Activated T-helper 2 cell treated with anti-CD3 and anti-CD28 coated beads, Interferon-gamma antibody, Interleukin-2, Interleukin-4, amounts not matched to agents 10 μg/mL and 5 μg/mL and 100 μg/mL, durations not matched to agents 14 hours and 24 hours and 36 hours (primary cell): ENCODE data around the gene RALGAPA1. TPM values are rescaled to one million over a fixed set of nuclear protein-coding genes. Genes with fewer than 3 reads are reported as not detected.
"Not testable (repeated sequence)": the region's sequence is repeated elsewhere in the genome, so short reads cannot be mapped to it uniquely, and the experiment has no call there.

Experiments
- DNase-seq: peaks from one replicate; pipeline ENCODE4 v3.0.0; 2021; ENCODE audit warnings: low spot score
- H3K27ac Mint-ChIP-seq: one replicate; pipeline ENCODE4 v1.8.0; 2021; ENCODE audit warnings: mixed read lengths
- H3K27me3 Mint-ChIP-seq: one replicate; pipeline ENCODE4 v1.8.0; 2021; ENCODE audit warnings: low read depth, mixed read lengths
- H3K36me3 Mint-ChIP-seq: one replicate; pipeline ENCODE4 v1.8.0; 2021; ENCODE audit warnings: low read depth, mixed read lengths
- H3K4me1 Mint-ChIP-seq: one replicate; pipeline ENCODE4 v1.8.0; 2021; ENCODE audit warnings: low read depth, mixed read lengths
- H3K4me3 Mint-ChIP-seq: one replicate; pipeline ENCODE4 v1.8.0; 2021; ENCODE audit warnings: low read depth, mild to moderate bottlenecking, moderate library complexity, mixed read lengths
- H3K9me3 Mint-ChIP-seq: one replicate; pipeline ENCODE4 v1.8.0; 2021; ENCODE audit warnings: mixed read lengths
- intact Hi-C: fragments of 100-400 bp; cut with micrococcal nuclease; formaldehyde crosslinking; loops from one replicate; pipeline ENCODE4 v1.15.1; 2023
- total RNA-seq: library from RNA; stranded (reverse); gene quantifications from 2 replicates; pipeline ENCODE4 v1.2.3, GENCODE V29; 2022

RALGAPA1 gene
- total RNA-seq, 1 donor from 2014 or later, result 34.7 TPM

DNA sequence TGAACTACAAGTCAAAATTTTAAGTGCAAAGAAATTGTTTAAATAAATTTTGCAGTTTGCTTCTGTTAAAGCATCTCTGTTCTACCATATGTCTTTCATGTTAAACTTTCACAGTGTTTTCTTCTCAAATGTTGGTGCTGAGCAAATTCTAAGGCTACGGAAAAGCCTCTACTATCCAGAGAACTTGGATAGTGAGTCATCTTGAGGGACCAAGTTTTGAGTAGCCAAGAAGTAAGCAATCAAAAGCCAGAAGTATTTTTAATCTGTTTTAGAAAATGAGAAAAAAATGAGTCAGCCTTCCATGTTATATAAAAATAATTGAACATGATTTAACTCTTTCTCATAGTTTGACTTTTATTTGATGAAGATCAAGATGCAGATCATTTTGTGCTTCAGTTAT is 20.4 kb upstream of the RALGAPA1 start:
- H3K27me3 Mint-ChIP-seq, result no peaks in the 10 kb centered on the region
- H3K4me1 Mint-ChIP-seq, result peaks cover 18% of the 10 kb centered on the region
- H3K36me3 Mint-ChIP-seq, result peaks cover 16% of the 10 kb centered on the region
- no peak overlapping the region for H3K27ac Mint-ChIP-seq
- DNase-seq, result no peak
- intact Hi-C loops, result loop anchor here (5.0 to 10.0 kb wide), 4 partner anchors 103 to 955 kb away; partner anchors contain the start of genes BAZ1A, FAM177A1 and MBIP
- no peaks in the 10 kb centered on the region for H3K9me3 Mint-ChIP-seq
- H3K4me3 Mint-ChIP-seq, result no peak overlapping the region

DNA sequence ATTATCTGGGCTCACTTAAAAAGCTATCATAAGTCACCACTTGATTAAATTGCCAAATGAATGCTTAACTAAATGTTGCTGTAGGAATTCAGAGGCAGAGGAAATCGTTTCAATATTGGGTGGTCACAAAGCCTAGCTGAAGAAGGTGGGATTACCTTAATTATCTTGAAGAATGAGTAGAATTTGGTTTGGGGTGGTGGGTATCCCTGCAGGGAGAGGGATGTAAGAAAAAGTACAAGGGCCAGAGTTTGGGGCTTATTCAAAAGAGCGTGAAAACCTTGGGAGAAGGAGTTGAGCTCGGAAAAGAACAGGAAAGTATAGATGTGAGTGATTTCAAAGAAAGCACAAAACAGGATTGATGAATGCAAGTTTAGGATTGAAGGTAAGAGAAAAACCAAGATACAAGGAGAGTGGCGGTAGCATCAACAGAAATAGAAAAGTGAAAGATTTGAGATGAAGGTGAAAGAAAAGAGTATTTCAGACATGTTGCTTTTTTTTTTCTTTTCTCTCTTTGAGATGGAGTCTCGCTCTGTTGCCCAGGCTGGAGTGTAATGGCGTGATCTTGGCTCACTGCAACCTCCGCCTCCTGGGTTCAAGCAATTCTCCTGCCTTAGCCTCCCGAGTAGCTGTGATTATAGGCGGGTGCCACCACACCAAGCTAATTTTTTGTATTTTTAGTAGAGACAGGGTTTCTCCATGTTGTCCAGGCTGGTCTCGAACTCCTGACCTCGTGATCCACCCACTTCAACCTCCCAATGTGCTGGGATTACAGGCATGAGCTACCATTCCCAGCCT is 18.8 kb upstream of the RALGAPA1 start:
- DNase-seq, result no peak
- Mint-ChIP-seq H3K4me3 (peak overlapping the region; percentile 84), H3K27me3 (no peaks in the 10 kb centered on the region), H3K4me1 (peaks cover 18% of the 10 kb centered on the region), H3K27ac (no peak overlapping the region), H3K36me3 (peaks cover 11% of the 10 kb centered on the region), H3K9me3 (no peaks in the 10 kb centered on the region)
- intact Hi-C loops, result loop anchor here (2.0 to 10.0 kb wide), 5 partner anchors 104 to 953 kb away; partner anchors contain the start of genes BAZ1A, FAM177A1, MBIP and PSMA6

DNA sequence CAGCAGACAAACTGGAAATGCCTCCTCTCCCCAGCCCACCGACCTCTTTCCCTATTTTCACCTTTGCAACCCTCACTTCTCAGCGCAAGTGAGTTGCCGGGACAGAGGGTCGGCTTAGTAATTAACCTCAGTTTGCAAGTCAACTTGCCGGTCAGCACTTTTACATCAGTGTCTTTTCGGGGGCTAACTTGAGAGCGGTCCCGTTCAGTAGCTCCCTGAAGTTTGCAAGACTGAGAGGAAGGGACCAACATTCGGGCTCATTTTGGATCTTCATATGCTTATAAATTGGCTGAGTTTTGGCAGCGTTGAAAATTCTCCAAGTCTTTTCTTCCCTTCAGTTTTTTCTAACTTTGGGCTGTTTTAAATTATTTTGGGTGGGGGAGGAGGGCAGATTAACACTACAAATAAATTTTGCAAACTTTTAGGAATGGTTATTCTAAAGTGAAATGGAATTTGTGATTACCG is 17.9 kb upstream of the RALGAPA1 start:
- H3K36me3 Mint-ChIP-seq, result peaks cover 9% of the 10 kb centered on the region
- no peaks in the 10 kb centered on the region for H3K9me3 Mint-ChIP-seq
- DNase-seq, result no peak
- peak overlapping the region; percentile 84 for H3K4me3 Mint-ChIP-seq
- peak overlapping the region; percentile 90 for H3K27ac Mint-ChIP-seq
- peaks cover 20% of the 10 kb centered on the region for H3K4me1 Mint-ChIP-seq
- no peaks in the 10 kb centered on the region for H3K27me3 Mint-ChIP-seq
- intact Hi-C loops, result loop anchor here (1.0 to 10.0 kb wide), 6 partner anchors 18 to 952 kb away; partner anchors contain the start of genes BAZ1A, FAM177A1, MBIP and PSMA6

GRCh38 chr14:35826218-35826951 is 17.3 kb upstream of the RALGAPA1 start, which contains the start of gene BRMS1L:
Gene BRMS1L (plus strand): TSS chr14:35826338. CDS start chr14:35826517, 179 bp downstream.
- intact Hi-C loops, result loop anchor here (1.0 to 10.0 kb wide), 6 partner anchors 17 to 952 kb away; partner anchors contain the start of genes BAZ1A, FAM177A1, MBIP and PSMA6
- H3K27ac Mint-ChIP-seq, result peak within 1 kb of the TSS; percentile 90
- H3K4me1 Mint-ChIP-seq, result peaks cover 21% of the 10 kb centered on the region
- DNase-seq, result peak; percentile 96
- peak within 1 kb of the TSS; percentile 84 for H3K4me3 Mint-ChIP-seq
- peaks cover 5% of the 10 kb centered on the region for H3K36me3 Mint-ChIP-seq
- no peaks in the 10 kb centered on the region for H3K9me3 Mint-ChIP-seq
- H3K27me3 Mint-ChIP-seq, result no peaks in the 10 kb centered on the region

GRCh38 chr14:35825968-35826217 is 16.8 kb upstream of the RALGAPA1 start:
- H3K27ac Mint-ChIP-seq, result peak overlapping the region; percentile 90
- intact Hi-C loops, result loop anchor here (1.0 to 10.0 kb wide), 6 partner anchors 17 to 951 kb away; partner anchors contain the start of genes BAZ1A, FAM177A1, MBIP and PSMA6
- H3K9me3 Mint-ChIP-seq, result no peaks in the 10 kb centered on the region
- peaks cover 2% of the 10 kb centered on the region for H3K27me3 Mint-ChIP-seq
- DNase-seq, result no peak
- H3K4me3 Mint-ChIP-seq, result peak overlapping the region; percentile 84
- peaks cover 3% of the 10 kb centered on the region for H3K36me3 Mint-ChIP-seq
- H3K4me1 Mint-ChIP-seq, result peaks cover 21% of the 10 kb centered on the region

GRCh38 chr14:35824446-35825165 is 15.5 kb upstream of the RALGAPA1 start:
- Mint-ChIP-seq H3K4me3 (peak overlapping the region; percentile 26), H3K4me1 (peaks cover 21% of the 10 kb centered on the region)
- intact Hi-C loops, result loop anchor here (5.0 to 10.0 kb wide), 4 partner anchors 108 to 950 kb away; partner anchors contain the start of genes BAZ1A, FAM177A1 and MBIP
- not testable (repeated sequence) for H3K9me3 Mint-ChIP-seq, H3K27ac Mint-ChIP-seq, DNase-seq, H3K27me3 Mint-ChIP-seq, H3K36me3 Mint-ChIP-seq

DNA sequence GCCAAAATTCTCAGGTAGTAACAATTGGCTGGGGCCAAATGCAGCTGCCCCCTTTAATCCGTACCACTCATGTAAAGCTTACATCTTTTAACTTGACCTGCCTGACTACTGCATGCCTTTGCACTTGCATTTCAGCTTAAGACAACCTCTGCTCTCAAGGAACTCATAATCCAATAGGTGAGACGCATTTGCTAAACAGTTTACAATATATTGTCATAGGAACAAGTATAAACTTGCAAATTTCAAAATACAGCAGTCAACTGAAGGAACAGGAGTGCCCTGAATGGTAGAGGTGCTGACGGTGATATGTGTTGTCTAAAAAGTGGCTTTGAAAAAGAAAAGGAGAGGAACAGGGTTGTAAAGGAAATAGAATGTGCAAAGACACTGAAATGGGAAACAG is 13.4 kb upstream of the RALGAPA1 start:
- intact Hi-C loops, result loop anchor here (1.0 to 10.0 kb wide), 2 partner anchors 13 to 948 kb away; partner anchors contain the start of genes BAZ1A and RALGAPA1
- Mint-ChIP-seq H3K4me1 (peaks cover 15% of the 10 kb centered on the region), H3K27me3 (peaks cover 4% of the 10 kb centered on the region), H3K9me3 (no peaks in the 10 kb centered on the region), H3K36me3 (no peaks in the 10 kb centered on the region), H3K27ac (no peak overlapping the region), H3K4me3 (no peak overlapping the region)
- no peak for DNase-seq

- Mint-ChIP-seq H3K9me3 (no peaks in the 10 kb centered on the region), H3K4me1 (peaks cover 8% of the 10 kb centered on the region), H3K4me3 (no peak overlapping the region), H3K27ac (no peak overlapping the region), H3K36me3 (no peaks in the 10 kb centered on the region), H3K27me3 (peaks cover 4% of the 10 kb centered on the region)
- DNase-seq, result no peak
- intact Hi-C loops, result loop anchor here (1.0 to 10.0 kb wide), 2 partner anchors 12 to 947 kb away; partner anchors contain the start of genes BAZ1A and RALGAPA1
Observed at GRCh38 chr14:35821564-35822411, 12.7 kb upstream of the RALGAPA1 start.

DNA sequence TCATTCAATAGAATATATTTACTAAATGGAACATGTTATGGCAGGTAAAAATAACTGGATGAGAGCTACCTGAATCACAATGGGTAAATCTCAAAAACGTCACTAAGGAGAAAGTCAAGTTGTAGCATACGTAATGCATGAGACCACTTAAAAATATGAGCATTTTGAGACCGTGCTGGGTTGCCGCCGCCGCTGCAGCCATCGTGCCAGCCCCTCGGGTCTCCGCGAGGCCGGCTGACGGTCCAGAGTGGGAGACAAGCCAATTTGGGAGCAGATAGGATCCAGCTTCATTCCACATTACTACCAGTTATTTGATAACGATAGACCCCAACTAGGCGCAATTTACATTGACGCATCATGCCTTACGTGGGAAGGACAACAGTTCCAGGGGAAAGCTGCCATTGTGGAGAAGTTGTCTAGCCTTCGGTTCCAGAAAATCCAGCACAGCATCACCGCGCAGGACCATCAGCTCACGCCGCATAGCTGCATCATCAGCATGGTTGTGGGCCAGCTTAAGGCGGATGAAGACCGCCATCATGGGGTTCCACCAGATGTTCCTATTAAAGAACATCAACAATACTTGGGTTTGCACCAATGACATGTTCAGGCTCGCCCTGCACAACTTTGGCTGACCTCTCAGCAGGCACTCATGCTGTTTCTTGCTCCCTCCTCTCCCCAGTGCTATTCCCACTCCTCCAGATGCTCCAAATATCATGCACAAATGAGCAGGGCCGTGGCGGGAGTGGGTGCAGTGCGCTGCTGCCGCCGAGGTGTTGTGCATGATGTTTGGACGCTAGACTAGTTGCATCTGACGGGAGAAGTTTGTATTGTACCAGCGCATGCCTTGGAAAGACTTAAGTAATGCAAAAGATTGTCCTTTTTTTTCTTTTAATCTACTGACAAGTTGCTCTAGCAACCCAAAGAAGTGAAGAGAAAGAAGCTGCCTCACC is 10.8 kb upstream of the RALGAPA1 start:
- Mint-ChIP-seq H3K27ac (no peak overlapping the region), H3K9me3 (no peaks in the 10 kb centered on the region), H3K27me3 (peaks cover 8% of the 10 kb centered on the region), H3K4me1 (peaks cover 3% of the 10 kb centered on the region), H3K4me3 (no peak overlapping the region), H3K36me3 (no peaks in the 10 kb centered on the region)
- intact Hi-C loops, result loop anchor here (5.0 to 10.0 kb wide), 2 partner anchors 288 to 945 kb away; partner anchors contain the start of genes BAZ1A and INSM2
- DNase-seq, result no peak

- H3K4me3 Mint-ChIP-seq, result no peak overlapping the region
- H3K27me3 Mint-ChIP-seq, result peaks cover 8% of the 10 kb centered on the region
- no peaks in the 10 kb centered on the region for H3K9me3 Mint-ChIP-seq
- no peak overlapping the region for H3K27ac Mint-ChIP-seq
- peaks cover 3% of the 10 kb centered on the region for H3K4me1 Mint-ChIP-seq
- intact Hi-C loops, result loop anchor here (5.0 kb wide), 1 partner anchor 286 kb away; the partner anchor contains the start of gene INSM2
- H3K36me3 Mint-ChIP-seq, result no peaks in the 10 kb centered on the region
- no peak for DNase-seq
Observed at GRCh38 chr14:35818346-35819115, 9.4 kb upstream of the RALGAPA1 start.
